NCI-H128 (cell line): ENCODE data around the gene CDH23.
"Not testable (repeated sequence)": the region's sequence is repeated elsewhere in the genome, so short reads cannot be mapped to it uniquely, and the experiment has no call there.

ENCODE experiments used
- DNase-seq: peaks from one replicate; lab custom pipeline; 2025; ENCODE audit not compliant: unreplicated experiment; lab: John Stamatoyannopoulos, UW

CDH23 gene

GRCh38 chr10:71396711-71397295 is at the start of gene CDH23:
Gene CDH23, plus strand, starts transcription at chr10:71396920. Its CDS starts 42,912 bp downstream, at chr10:71439832.
- no peak for DNase-seq

- no peak for DNase-seq
Observed at GRCh38 chr10:71347587-71348395, 48.9 kb upstream of the CDH23 start.

GRCh38 chr10:71348850-71349249 is 47.9 kb upstream of the CDH23 start:
- no peak for DNase-seq

- DNase-seq, result no peak
Observed at GRCh38 chr10:71349406-71349805, 47.3 kb upstream of the CDH23 start.

- no peak for DNase-seq
Observed at GRCh38 chr10:71351087-71351486, 45.6 kb upstream of the CDH23 start.

- DNase-seq, result no peak
Observed at GRCh38 chr10:71351628-71352319, 44.9 kb upstream of the CDH23 start.

- DNase-seq, result no peak
Observed at GRCh38 chr10:71353639-71354038, 43.1 kb upstream of the CDH23 start.

GRCh38 chr10:71354776-71355175 is 41.9 kb upstream of the CDH23 start:
- no peak for DNase-seq

GRCh38 chr10:71355886-71356285 is 40.8 kb upstream of the CDH23 start:
- no peak for DNase-seq

GRCh38 chr10:71357792-71358265 is 38.9 kb upstream of the CDH23 start:
- DNase-seq, result no peak

- DNase-seq, result no peak
Observed at GRCh38 chr10:71358277-71358676, 38.4 kb upstream of the CDH23 start.

- DNase-seq, result not testable (repeated sequence)
Observed at GRCh38 chr10:71358906-71359305, 37.8 kb upstream of the CDH23 start.

GRCh38 chr10:71359364-71360046 is 37.2 kb upstream of the CDH23 start:
- no peak for DNase-seq

- DNase-seq, result no peak
Observed at GRCh38 chr10:71360735-71361134, 36.0 kb upstream of the CDH23 start.

GRCh38 chr10:71361581-71361980 is 35.1 kb upstream of the CDH23 start:
- DNase-seq, result no peak

GRCh38 chr10:71362141-71362540 is 34.6 kb upstream of the CDH23 start:
- DNase-seq, result no peak

GRCh38 chr10:71363936-71364335 is 32.8 kb upstream of the CDH23 start:
- no peak for DNase-seq

GRCh38 chr10:71365366-71365765 is 31.4 kb upstream of the CDH23 start:
- no peak for DNase-seq

GRCh38 chr10:71366690-71367089 is 30.0 kb upstream of the CDH23 start:
- DNase-seq, result no peak

- no peak for DNase-seq
Observed at GRCh38 chr10:71367271-71367670, 29.4 kb upstream of the CDH23 start.

GRCh38 chr10:71368176-71368575 is 28.5 kb upstream of the CDH23 start:
- no peak for DNase-seq
